NCI-H1417 (cell line): ENCODE measurements around the gene HESX1.

Source experiments
- DNase-seq, 3 experiments: peaks; one replicate each; lab custom pipeline; 2025; lab: John Stamatoyannopoulos, UW

The HESX1 gene

GRCh38 chr3:57199895-57200297 lies at the start of gene HESX1:
Gene HESX1, minus strand, starts transcription at chr3:57199978. Its CDS starts 60 bp downstream, at chr3:57199918.
- peak in 1 of 3 experiments; percentile 8 for DNase-seq

GRCh38 chr3:57244946-57245345 lies 45.2 kb upstream of the HESX1 start:
- DNase-seq, result no peak

- no peak for DNase-seq
Observed at GRCh38 chr3:57234613-57235575, 35.1 kb upstream of the HESX1 start.

- no peak for DNase-seq
Observed at GRCh38 chr3:57233799-57234198, 34.0 kb upstream of the HESX1 start.

GRCh38 chr3:57230006-57230405 lies 30.2 kb upstream of the HESX1 start:
- no peak for DNase-seq

- peak; percentile 21 to 70 (median 57) for DNase-seq
Observed at GRCh38 chr3:57227930-57228751, 28.4 kb upstream of the HESX1 start.

GRCh38 chr3:57227204-57227929 lies 27.6 kb upstream of the HESX1 start, which contains the start of gene APPL1:
Gene APPL1, plus strand, starts transcription at chr3:57227729. Its CDS starts 155 bp downstream, at chr3:57227884.
- DNase-seq, result peak; percentile 88 to 94 (median 92)

- no peak for DNase-seq
Observed at GRCh38 chr3:57226176-57226575, 26.4 kb upstream of the HESX1 start.

GRCh38 chr3:57224856-57225255 lies 25.1 kb upstream of the HESX1 start:
- DNase-seq, result no peak

- peak in 1 of 3 experiments; percentile 59 for DNase-seq
Observed at GRCh38 chr3:57221883-57222282, 22.1 kb upstream of the HESX1 start.

GRCh38 chr3:57206423-57206822 lies 6.6 kb upstream of the HESX1 start:
- no peak for DNase-seq

- no peak for DNase-seq
Observed at GRCh38 chr3:57194641-57195040, 5.1 kb downstream of the HESX1 start.

GRCh38 chr3:57192028-57192427 lies 7.8 kb downstream of the HESX1 start:
- DNase-seq, result no peak

- no peak for DNase-seq
Observed at GRCh38 chr3:57184526-57184925, 15.3 kb downstream of the HESX1 start.

GRCh38 chr3:57179580-57180410 lies 20.0 kb downstream of the HESX1 start:
- peak in 2 of 3 experiments; percentile 1 to 30 for DNase-seq

- DNase-seq, result no peak
Observed at GRCh38 chr3:57176045-57176444, 23.7 kb downstream of the HESX1 start.

GRCh38 chr3:57173687-57174086 lies 26.1 kb downstream of the HESX1 start:
- no peak for DNase-seq

- no peak for DNase-seq
Observed at GRCh38 chr3:57170946-57171345, 28.8 kb downstream of the HESX1 start.

GRCh38 chr3:57169872-57170623 lies 29.7 kb downstream of the HESX1 start:
- peak; percentile 4 to 64 (median 57) for DNase-seq

- DNase-seq, result no peak
Observed at GRCh38 chr3:57169108-57169507, 30.7 kb downstream of the HESX1 start.
